Measurements from ENCODE around the gene ENPP3. TPM values are rescaled to one million over a fixed set of nuclear protein-coding genes. Genes with fewer than 3 reads are reported as not detected.

Gene ENPP3
- total and polyA plus RNA-seq, 9 of the 15 experiments (the other 6 are each of a cell fraction or from before 2014, with no cell fraction given): 14.0 to 32.8 (median 21.6) TPM

- TF ChIP-seq ZNF277 (CRISPR knock-in tag; IDR thresholded peaks at IDR 0.05; ENCODE audit: borderline replicate concordance) (no peak), ATF2 (CRISPR knock-in tag; IDR thresholded peaks at IDR 0.05) (no peak), USF1 (CRISPR knock-in tag; IDR thresholded peaks at IDR 0.05) (no peak), ZNF707 (CRISPR knock-in tag; conservative IDR thresholded peaks at IDR 0.05) (no peak), MTA3 (IDR thresholded peaks at IDR 0.05; ENCODE audit: borderline replicate concordance) (no peak)
Measured at GRCh38 chr6:131717836-131718542, 80.9 kb downstream of the ENPP3 start (continued).

GRCh38 chr6:131721161-131721560 lies 84.1 kb downstream of the ENPP3 start:
- ChIA-PET POLR2A (interaction anchor here (0.6 to 1.4 kb wide), 3 partner anchors 10 to 23 kb away, joined by 3 to 4 read pairs (median 3); no protein-coding TSS in a partner anchor), CTCF (ENCODE audit: low intra/inter-chr PET ratio) (no interaction called here)
- WGBS (ENCODE audit: insufficient coverage, low coverage, missing lambda C conversion rate): 59% methylated on average over 2 of the region's 2 CpGs
- FAIRE-seq (no peak), ATAC-seq (no peak), DNase-seq (ENCODE audit: extremely low read depth in 1 of 4, low spot score in 3 of 4) (no peak)
- Histone ChIP-seq H3K79me2 (ENCODE audit: control insufficient read depth, insufficient read depth, low read length) (no peaks in the 10 kb centered on the region), H3K4me3 (no peak overlapping the region), H3K4me2 (ENCODE audit: insufficient read depth, low read length) (no peak overlapping the region), H3K9me1 (ENCODE audit: control insufficient read depth, insufficient read depth, low read length) (no peaks in the 10 kb centered on the region), H3K4me1 (replicated peaks in 1 of 2; ENCODE audit: control insufficient read depth in 2 of 2, insufficient read depth in 2 of 2, low read length in 2 of 2) (no peaks in the 10 kb centered on the region), H3K27me3 (ENCODE audit: control insufficient read depth in 2 of 2, insufficient read depth in 2 of 2, low read length in 2 of 2) (no peaks in the 10 kb centered on the region), H4K20me1 (replicated peaks; ENCODE audit: control insufficient read depth, insufficient read depth, low read length) (no peaks in the 10 kb centered on the region), H2AFZ (ENCODE audit: low read depth, low read length) (no peak overlapping the region), H3K36me3 (ENCODE audit: control insufficient read depth, insufficient read depth, low read length) (peaks cover 23% of the 10 kb centered on the region; the same call in 1 of the 3 replicates), H3K9ac (ENCODE audit: insufficient read depth in 1 of 2, low read depth in 2 of 2, low read length in 2 of 2) (no peak overlapping the region), H3K9me3 (replicated peaks; ENCODE audit: control insufficient read depth, insufficient read depth, low read depth, low read length) (no peaks in the 10 kb centered on the region), H3K27ac (ENCODE audit: extremely low read depth, low read depth, low read length) (no peak overlapping the region)
- intact Hi-C loops (cut with micrococcal nuclease) (no loop called here), in situ Hi-C loops (cut with MboI) (no loop called here)
- BruUV-seq (replicated peaks): no TSS peak
- TF ChIP-seq IRF9 (tag; IDR thresholded peaks at IDR 0.05) (no peak), MCM2 (IDR thresholded peaks at IDR 0.05; ENCODE audit: low read depth) (no peak), NFRKB (IDR thresholded peaks at IDR 0.05; ENCODE audit: low read depth) (no peak), E2F3 (CRISPR knock-in tag; IDR thresholded peaks at IDR 0.05) (no peak), NFIX (CRISPR knock-in tag; IDR thresholded peaks at IDR 0.05; ENCODE audit: low read depth) (no peak), CREB5 (CRISPR knock-in tag; IDR thresholded peaks at IDR 0.05) (no peak), TEAD1 (CRISPR knock-in tag; IDR thresholded peaks at IDR 0.05) (no peak), ZNF395 (CRISPR knock-in tag; IDR thresholded peaks at IDR 0.05) (no peak)
